Astrocyte (in vitro differentiated cells and primary cell): ENCODE data around the gene LINC00237. TPM values are rescaled to one million over a fixed set of nuclear protein-coding genes. Genes with fewer than 3 reads are reported as not detected.

ENCODE experiments used
- DNase-seq: peaks from one replicate; pipeline ENCODE4 v3.0.0-alpha.2; 2010; ENCODE audit warnings: low read depth
- FAIRE-seq: peaks from 2 replicates; lab custom pipeline; 2011; peaks lifted over from hg19 to GRCh38; lab: Jason Lieb, UNC
- H2AFZ ChIP-seq: 2 replicates; pipeline ENCODE4 v1.6.0; 2012; ENCODE audit warnings: low read depth, low read length, inconsistent platforms
- H3K27ac ChIP-seq: 2 replicates; pipeline ENCODE4 v1.5.1; 2011; ENCODE audit warnings: low read depth, low read length, inconsistent platforms
- H3K27me3 ChIP-seq: 2 replicates; pipeline ENCODE4 v1.6.0; 2011; ENCODE audit warnings: low read length, inconsistent platforms; ENCODE audit not compliant: insufficient read depth
- H3K36me3 ChIP-seq: 2 replicates; pipeline ENCODE4 v1.5.1; 2011; ENCODE audit warnings: low read length, inconsistent platforms; ENCODE audit not compliant: insufficient read depth
- H3K4me1 ChIP-seq: 2 replicates; pipeline ENCODE4 v1.5.1; 2011; ENCODE audit warnings: low read length, inconsistent platforms; ENCODE audit not compliant: insufficient read depth
- H3K4me2 ChIP-seq: 2 replicates; pipeline ENCODE4 v1.6.0; 2012; ENCODE audit warnings: low read length, inconsistent platforms
- H3K4me3 ChIP-seq: 2 replicates; pipeline ENCODE4 v1.5.1; 2011; ENCODE audit warnings: low read depth, mild to moderate bottlenecking, low read length, inconsistent platforms; ENCODE audit not compliant: insufficient read depth
- H3K79me2 ChIP-seq: 2 replicates; pipeline ENCODE4 v1.6.0; 2012; ENCODE audit warnings: mild to moderate bottlenecking, low read length, inconsistent platforms; ENCODE audit not compliant: insufficient read depth
- H3K9ac ChIP-seq: 2 replicates; pipeline ENCODE4 v1.6.0; 2012; ENCODE audit warnings: mild to moderate bottlenecking, low read length, inconsistent platforms
- H3K9me3 ChIP-seq: 2 replicates; pipeline ENCODE4 v1.5.1; 2012; ENCODE audit warnings: low read depth, mild to moderate bottlenecking, low read length, inconsistent platforms; ENCODE audit not compliant: insufficient read depth
- H4K20me1 ChIP-seq: 2 replicates; pipeline ENCODE4 v1.6.0; 2012; ENCODE audit warnings: low read length, inconsistent platforms; ENCODE audit not compliant: insufficient read depth
- H3K27ac Mint-ChIP-seq: one replicate; pipeline ENCODE4 v1.8.0; 2021; ENCODE audit warnings: mild to moderate bottlenecking, mixed read lengths; ENCODE audit not compliant: unreplicated experiment
- H3K27me3 Mint-ChIP-seq: one replicate; pipeline ENCODE4 v1.8.0; 2021; ENCODE audit warnings: low read depth, mixed read lengths; ENCODE audit not compliant: unreplicated experiment
- H3K36me3 Mint-ChIP-seq: one replicate; pipeline ENCODE4 v1.8.0; 2021; ENCODE audit warnings: low read depth, mixed read lengths; ENCODE audit not compliant: unreplicated experiment
- H3K4me1 Mint-ChIP-seq: one replicate; pipeline ENCODE4 v1.8.0; 2021; ENCODE audit warnings: low read depth, mixed read lengths; ENCODE audit not compliant: unreplicated experiment
- H3K4me3 Mint-ChIP-seq: one replicate; pipeline ENCODE4 v1.8.0; 2021; ENCODE audit warnings: mild to moderate bottlenecking, moderate library complexity, mixed read lengths; ENCODE audit not compliant: unreplicated experiment
- H3K9me3 Mint-ChIP-seq: one replicate; pipeline ENCODE4 v1.8.0; 2021; ENCODE audit warnings: mild to moderate bottlenecking, mixed read lengths; ENCODE audit not compliant: unreplicated experiment
- EZH2 ChIP-seq: IDR thresholded peaks from 2 replicates; pipeline ENCODE4 v1.6.1; 2012; ENCODE audit warnings: mild to moderate bottlenecking, low read length, inconsistent platforms; ENCODE audit not compliant: insufficient read depth
- total RNA-seq: library from RNA; stranded (reverse); gene quantifications from 2 replicates; pipeline ENCODE4 v1.2.1, GENCODE V29; 2021
- TF ChIP-seq, protein P1 (sequence below): IDR thresholded peaks from 2 replicates; pipeline ENCODE4 v1.5.1; 2011; ENCODE audit warnings: low read depth, mild to moderate bottlenecking, inconsistent platforms, low read length, moderate library complexity; ENCODE audit not compliant: insufficient read depth

Gene LINC00237
- total RNA-seq, 1 donor from 2014 or later: not detected

DNA sequence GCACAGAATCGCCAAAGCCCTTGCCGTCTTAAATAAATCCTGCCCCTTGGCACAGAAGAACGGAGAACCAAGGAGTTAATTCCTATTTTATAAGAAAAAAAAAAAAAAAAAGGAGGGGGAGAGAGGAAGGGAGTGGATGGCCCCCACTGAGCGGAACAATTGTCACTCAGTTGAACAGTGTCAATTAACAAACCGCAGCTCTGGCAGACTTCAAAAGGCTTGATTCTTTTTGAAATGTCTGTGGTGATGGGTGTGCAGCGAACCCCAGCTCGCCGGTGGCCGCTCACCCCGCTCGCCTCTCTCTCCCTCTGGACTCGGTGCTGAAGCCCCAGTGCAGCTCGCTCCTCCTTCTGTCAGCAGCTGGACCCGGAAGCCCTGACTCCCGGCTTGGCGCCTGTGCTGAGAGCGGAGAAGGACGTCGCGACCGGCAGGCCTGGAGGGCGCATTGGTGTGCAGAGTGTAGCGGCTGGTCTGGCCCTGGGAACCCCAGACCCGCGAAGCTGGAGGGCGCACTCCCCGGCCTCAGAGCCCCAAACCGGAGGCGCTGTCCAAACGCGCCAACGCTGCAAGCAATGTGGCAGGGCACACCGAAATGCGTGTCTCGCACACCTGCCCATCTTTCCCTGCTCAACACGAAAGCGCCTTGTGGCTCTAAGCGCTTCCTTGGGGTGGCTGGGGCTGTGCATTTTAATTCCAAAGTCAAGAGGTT, 3.4 kb downstream of the LINC00237 start:
- Histone ChIP-seq H3K9ac (no peak overlapping the region), H3K4me3 (no peak overlapping the region), H4K20me1 (no peaks in the 10 kb centered on the region), H3K79me2 (no peaks in the 10 kb centered on the region), H3K36me3 (no peaks in the 10 kb centered on the region), H3K9me3 (no peaks in the 10 kb centered on the region), H2AFZ (no peak overlapping the region), H3K27me3 (peaks cover 95% of the 10 kb centered on the region), H3K4me1 (peaks cover 4% of the 10 kb centered on the region), H3K27ac (no peak overlapping the region), H3K4me2 (peak overlapping the region; percentile 41)
- Mint-ChIP-seq H3K4me3 (peak overlapping the region; percentile 66), H3K27ac (no peak overlapping the region), H3K9me3 (peaks cover 3% of the 10 kb centered on the region), H3K27me3 (peaks cover 84% of the 10 kb centered on the region), H3K4me1 (no peaks in the 10 kb centered on the region), H3K36me3 (no peaks in the 10 kb centered on the region)
- DNase-seq: no peak
- FAIRE-seq: no peak
- no peak for TF ChIP-seq EZH2
- TF ChIP-seq, protein P1, sequence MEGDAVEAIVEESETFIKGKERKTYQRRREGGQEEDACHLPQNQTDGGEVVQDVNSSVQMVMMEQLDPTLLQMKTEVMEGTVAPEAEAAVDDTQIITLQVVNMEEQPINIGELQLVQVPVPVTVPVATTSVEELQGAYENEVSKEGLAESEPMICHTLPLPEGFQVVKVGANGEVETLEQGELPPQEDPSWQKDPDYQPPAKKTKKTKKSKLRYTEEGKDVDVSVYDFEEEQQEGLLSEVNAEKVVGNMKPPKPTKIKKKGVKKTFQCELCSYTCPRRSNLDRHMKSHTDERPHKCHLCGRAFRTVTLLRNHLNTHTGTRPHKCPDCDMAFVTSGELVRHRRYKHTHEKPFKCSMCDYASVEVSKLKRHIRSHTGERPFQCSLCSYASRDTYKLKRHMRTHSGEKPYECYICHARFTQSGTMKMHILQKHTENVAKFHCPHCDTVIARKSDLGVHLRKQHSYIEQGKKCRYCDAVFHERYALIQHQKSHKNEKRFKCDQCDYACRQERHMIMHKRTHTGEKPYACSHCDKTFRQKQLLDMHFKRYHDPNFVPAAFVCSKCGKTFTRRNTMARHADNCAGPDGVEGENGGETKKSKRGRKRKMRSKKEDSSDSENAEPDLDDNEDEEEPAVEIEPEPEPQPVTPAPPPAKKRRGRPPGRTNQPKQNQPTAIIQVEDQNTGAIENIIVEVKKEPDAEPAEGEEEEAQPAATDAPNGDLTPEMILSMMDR: no peak

DNA sequence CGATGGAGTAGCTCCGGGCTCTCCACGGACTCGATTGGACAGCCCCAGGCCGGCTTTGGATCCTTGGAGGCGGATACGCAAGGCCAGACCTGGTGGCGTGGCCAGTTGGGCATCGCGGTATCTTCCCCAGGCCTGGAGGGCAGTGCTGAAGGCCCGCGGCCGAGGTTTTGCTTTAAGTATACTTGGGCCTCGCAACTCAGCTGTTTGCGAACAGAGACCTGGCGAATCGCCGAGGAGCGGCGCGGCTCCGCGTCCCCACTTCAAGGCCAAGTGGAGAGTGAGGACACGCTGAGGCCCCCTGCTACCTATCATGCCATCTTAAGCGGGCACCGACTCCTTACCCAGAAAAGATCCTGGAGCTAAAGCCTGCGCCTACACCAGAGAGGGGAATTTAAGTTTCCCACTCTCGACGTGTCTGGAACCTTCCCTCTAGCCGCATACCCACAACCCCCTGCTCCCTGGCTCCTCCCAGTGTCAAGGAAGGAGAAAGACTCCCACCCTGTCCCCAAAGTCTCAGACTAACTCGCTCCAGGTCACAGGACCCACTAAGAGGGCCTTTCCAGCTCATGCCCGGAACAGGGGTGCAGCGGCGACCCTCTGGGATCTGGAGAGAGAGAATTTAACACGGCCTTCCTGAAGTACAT, 4.1 kb downstream of the LINC00237 start:
- peak overlapping the region; percentile 17 for H2AFZ ChIP-seq
- H4K20me1 ChIP-seq: no peaks in the 10 kb centered on the region
- Mint-ChIP-seq H3K27me3 (peaks cover 83% of the 10 kb centered on the region), H3K27ac (no peak overlapping the region), H3K4me1 (no peaks in the 10 kb centered on the region), H3K4me3 (peak overlapping the region; percentile 66), H3K36me3 (no peaks in the 10 kb centered on the region), H3K9me3 (peaks cover 3% of the 10 kb centered on the region)
- H3K27ac ChIP-seq: no peak overlapping the region
- no peak overlapping the region for H3K4me2 ChIP-seq
- peaks cover 93% of the 10 kb centered on the region for H3K27me3 ChIP-seq
- no peak overlapping the region for H3K9ac ChIP-seq
- no peak for FAIRE-seq
- H3K4me3 ChIP-seq: no peak overlapping the region
- no peaks in the 10 kb centered on the region for H3K36me3 ChIP-seq
- DNase-seq: no peak
- H3K79me2 ChIP-seq: no peaks in the 10 kb centered on the region
- no peaks in the 10 kb centered on the region for H3K9me3 ChIP-seq
- peaks cover 4% of the 10 kb centered on the region for H3K4me1 ChIP-seq
- TF ChIP-seq, protein P1: no peak
- no peak for TF ChIP-seq EZH2
